ENCODE results near the gene DDA1.

- TF ChIP-seq, protein P1, sequence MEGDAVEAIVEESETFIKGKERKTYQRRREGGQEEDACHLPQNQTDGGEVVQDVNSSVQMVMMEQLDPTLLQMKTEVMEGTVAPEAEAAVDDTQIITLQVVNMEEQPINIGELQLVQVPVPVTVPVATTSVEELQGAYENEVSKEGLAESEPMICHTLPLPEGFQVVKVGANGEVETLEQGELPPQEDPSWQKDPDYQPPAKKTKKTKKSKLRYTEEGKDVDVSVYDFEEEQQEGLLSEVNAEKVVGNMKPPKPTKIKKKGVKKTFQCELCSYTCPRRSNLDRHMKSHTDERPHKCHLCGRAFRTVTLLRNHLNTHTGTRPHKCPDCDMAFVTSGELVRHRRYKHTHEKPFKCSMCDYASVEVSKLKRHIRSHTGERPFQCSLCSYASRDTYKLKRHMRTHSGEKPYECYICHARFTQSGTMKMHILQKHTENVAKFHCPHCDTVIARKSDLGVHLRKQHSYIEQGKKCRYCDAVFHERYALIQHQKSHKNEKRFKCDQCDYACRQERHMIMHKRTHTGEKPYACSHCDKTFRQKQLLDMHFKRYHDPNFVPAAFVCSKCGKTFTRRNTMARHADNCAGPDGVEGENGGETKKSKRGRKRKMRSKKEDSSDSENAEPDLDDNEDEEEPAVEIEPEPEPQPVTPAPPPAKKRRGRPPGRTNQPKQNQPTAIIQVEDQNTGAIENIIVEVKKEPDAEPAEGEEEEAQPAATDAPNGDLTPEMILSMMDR (IDR thresholded peaks at IDR 0.05) = no peak
- no peak for TF ChIP-seq POLR2A (IDR thresholded peaks at IDR 0.05)
Observed at GRCh38 chr19:17311455-17312188, 2.3 kb downstream of the DDA1 start.
